GM21786 (cell line): ENCODE measurements around the gene FAM3C.

Experiments
- ATAC-seq: cut with Tn5 transposase; IDR thresholded peaks from one replicate; pipeline ENCODE4 v1.9.1; 2021; ENCODE audit not compliant: unreplicated experiment

Gene FAM3C

DNA sequence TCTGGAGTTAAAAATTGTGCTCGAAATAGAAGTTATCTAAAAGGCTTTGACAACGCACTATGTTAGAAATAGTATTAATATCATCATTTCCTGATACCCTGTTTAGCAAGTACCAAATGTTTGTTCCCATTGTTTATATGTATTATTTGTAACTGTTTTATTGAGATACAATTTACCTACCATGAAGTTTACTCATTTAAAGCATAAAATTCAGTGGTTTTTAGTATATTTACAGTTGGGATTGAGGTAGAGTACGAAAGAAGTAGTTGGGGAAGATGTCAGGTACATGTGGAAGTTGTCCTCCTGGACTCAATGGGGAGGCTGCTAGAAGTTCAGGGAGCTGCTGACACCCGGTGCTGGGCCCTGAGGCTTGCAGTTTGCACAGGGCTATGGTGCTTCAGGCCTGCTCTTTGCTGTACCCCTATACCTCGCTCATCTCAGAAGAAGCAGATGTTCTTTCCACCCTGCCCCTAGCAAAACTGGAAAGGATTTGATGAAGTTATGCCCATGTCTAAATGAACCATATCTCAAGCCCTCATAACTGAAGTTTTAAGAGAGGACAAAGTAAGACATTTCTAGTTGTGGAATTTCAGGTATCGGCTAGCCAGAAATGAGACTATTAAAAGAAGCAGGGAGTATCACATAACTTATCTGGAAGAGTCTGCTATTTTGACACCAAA, 92.5 kb downstream of the FAM3C start:
- ATAC-seq: no peak

DNA sequence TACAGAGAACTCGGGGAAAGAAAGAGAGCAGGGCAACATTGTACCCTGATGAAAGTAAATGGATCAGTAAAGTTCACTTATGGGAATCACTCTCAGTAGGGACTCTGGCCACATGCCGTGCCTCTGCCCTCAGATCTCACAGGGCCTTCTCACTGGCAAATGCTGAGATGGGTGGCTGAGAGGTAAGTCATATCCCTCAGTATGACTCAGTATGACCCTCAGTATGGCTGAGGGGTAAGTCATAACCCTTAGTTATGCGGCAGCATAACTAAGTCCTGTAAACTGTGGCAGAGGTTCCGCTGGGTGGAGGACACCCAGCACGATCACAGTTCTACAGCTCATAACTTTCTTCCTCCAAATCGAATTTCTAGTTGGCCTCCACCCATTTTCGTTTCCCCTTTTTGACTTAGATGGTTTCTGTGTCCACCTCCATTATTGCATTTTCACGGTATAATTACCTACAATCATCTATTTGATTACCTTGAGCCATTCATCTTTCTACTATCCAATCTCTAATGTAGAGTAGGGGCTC, 93.8 kb downstream of the FAM3C start:
- peak; percentile 96 for ATAC-seq

DNA sequence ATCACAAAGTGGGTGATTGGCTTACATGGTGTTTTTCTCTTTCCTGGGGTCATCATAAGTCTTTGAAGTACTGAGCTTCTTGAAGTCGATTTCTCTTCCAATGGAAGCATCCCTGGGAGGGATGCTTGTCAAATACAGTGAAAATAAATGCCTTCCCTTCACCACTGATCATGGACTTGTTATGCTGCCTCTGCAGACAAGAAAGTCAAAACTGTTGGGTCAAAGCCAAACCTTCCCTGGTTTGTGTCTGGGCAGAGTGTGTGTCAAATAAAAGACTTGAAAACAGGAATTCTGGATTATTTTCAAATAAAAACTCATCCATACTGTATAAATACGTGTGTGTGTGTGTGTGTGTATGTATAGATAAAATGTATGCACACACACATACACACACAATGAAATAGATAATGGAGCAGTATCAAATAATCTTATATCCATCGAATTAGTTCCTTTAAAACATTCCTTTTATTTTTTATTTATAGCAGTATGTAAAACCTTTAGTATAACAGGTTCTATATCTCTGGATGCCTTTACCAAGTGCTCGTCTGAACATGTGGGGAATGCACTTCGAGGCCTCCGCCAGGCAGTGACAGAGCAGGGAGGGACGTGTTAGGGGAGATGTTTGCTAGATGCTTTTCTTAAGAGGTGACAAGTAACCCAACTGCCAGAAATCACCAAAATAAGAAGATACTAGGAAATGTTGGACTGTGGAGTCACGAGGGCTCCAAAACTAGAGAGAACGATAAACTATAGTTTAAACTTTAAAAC, 94.5 kb downstream of the FAM3C start:
- ATAC-seq: no peak

DNA sequence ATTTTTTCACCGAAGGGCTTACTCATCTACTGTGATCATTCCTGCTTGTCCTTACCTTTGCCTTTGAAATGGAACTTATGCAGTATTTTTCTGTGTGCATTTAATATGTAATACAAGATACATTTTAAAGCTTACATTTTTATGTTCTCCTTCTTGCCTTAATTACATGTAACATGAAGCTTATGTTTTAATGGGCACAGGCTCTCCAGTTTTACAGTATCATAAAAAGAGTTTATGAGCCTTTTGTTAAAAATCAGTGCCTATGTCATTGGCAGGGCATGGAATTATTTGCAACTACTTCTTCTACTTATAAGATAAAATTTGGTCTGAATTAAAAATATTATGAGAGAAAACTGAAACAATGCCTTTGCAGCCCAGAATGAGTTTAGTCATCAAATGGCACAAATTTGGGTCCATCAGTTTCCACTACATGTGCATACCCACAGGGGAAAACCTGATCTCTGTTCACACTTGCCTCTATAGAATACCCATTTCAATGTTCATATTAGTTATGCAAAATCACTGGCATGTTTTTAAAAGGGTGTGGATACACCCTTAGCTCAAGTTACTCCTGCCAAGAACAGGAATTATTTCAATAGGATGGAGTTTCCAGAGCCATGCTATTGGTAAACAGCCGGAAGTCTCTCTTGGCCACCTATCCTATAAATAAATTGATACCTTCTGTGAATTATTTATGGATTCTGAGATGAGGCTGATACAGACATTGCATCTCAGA, 95.3 kb downstream of the FAM3C start:
- no peak for ATAC-seq
